Activated T-helper 1 cell treated with anti-CD3 and anti-CD28 coated beads, Interleukin-2, amount 50 U/mL, for 16 hours (primary cell): Measurements from ENCODE around the gene MGAT4C.

Experiments used
- DNase-seq, 2 donors: peaks; one replicate each; pipeline ENCODE4 v3.0.0-alpha.2; 2020; ENCODE audit warnings: low read depth in 1 of 2, low spot score in 1 of 2

The MGAT4C gene

DNA sequence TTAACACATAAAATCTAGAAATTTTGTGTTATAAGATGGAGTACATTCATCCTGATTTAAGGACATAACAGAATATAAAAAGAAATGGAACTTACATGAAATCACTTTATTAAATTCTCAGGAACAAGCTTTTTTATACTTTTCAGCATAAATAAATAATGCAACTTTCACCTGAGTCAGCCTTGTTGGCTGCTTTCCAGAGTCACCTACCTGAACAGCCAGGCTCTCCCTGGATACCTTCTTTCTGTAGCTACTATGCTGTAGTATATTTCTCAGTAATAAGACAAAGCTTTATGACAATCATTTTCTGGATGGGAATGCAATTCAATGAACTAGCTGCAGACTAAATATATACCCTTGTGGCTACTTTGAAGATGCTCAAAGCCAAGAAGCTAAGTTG is 270.2 kb downstream of the MGAT4C start:
- no peak for DNase-seq

DNA sequence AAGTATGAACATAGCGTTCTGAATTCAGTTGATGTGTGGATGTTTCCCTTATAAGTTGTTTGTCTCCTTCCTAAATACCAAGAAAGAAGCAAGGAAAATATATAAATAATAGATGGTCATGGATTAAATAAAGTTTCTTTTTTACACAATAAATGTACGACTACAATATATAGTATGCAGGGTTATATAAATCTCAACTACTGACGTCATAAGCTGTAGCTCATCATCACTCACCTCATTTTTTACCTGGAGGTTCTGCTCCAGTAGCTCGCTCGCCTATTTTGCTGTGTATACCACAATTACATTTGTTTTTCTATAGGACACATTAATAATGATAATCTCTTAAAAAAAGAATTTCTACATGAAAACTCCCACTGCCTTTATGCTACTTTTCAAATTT is 272.6 kb downstream of the MGAT4C start:
- DNase-seq, result no peak

DNA sequence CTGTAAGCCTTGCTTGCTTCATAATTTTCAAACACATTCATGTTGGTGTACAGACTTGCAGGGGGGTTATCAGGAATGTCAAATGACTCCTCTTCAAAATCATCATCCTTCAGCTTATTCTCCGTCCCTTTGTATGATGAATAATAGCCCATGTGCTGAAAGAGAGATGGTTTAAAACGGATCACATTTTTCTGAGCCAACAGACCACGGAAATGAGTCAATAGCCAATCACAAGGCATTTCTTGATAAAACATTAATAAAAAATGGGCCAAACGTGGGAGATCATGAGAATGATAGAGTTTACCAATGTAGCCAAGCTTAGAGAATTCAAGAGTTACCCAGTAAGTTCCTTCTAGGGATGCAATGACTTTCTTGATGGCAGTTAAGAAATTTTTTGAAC is 276.6 kb downstream of the MGAT4C start:
- DNase-seq, result no peak

DNA sequence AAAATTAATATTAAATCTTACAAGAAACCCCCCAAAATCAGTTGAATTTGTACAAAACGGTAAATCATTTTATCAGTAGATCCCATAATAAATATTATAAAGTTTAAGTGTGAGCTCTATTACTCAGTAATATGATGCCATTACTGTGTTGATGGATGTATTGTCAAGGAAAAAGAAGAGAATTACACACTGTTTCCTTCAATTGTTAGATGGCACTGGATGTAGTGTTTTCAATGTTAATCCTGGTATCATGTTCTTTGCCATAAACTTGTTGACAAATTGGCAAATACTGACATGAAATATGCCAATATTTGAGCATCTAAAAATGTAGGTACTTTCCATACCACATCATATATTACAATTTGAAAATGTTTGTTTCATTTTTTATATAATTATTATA is 280.5 kb downstream of the MGAT4C start:
- no peak for DNase-seq

DNA sequence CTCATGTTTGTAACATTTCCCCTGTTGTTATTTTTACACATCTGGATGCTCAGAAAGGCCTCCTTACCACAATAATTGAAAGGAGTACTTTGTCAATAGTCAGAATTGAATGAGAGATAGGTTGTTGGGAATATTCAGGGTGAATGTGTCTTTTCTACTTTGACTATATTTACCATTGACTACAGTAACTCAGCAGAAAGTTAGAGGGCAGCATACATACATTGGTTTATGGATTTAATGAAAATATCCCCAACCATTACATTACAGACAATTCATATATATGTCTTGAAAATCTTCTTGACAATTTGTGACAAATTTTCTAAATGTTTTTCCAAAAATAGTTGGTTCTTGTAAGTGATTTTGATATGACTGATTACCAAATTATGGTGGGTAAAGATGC is 284.4 kb downstream of the MGAT4C start:
- no peak for DNase-seq

DNA sequence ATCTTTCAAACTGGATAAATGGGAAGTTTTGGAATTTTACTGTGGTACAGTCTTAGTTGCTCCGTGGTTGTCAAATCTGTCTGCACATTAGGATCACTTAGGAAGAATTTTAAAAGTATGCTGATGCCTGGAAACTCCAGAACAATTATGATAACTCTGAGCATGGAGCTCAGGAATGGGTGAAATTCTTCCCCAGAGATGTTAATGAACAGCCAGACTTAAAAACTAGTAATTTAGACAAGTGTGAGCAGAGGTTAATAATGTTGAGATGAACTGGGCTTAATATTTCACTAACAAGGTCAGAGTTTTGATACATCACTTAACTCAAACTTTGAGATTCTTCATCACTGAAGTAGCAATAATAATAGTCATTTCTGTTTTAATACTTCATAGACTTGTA is 287.6 kb downstream of the MGAT4C start:
- DNase-seq, result no peak

DNA sequence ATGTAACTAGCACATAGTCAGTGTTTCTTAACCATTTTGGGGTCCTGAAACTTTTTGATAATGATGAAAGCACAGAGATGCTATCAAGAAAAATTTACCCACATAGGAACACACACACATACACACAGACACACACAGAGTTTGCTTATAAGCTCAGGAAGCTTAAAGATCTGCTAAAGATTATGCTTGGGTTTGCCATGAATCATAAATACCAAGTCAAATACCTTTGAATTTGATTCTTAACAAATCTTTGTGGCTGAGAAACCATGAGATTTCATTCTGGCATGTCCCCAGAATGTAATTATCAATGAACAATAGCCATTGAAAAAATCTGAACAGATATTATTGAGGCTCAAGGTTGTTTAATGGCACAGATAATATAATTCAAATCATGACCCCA is 292.9 kb downstream of the MGAT4C start:
- no peak for DNase-seq

DNA sequence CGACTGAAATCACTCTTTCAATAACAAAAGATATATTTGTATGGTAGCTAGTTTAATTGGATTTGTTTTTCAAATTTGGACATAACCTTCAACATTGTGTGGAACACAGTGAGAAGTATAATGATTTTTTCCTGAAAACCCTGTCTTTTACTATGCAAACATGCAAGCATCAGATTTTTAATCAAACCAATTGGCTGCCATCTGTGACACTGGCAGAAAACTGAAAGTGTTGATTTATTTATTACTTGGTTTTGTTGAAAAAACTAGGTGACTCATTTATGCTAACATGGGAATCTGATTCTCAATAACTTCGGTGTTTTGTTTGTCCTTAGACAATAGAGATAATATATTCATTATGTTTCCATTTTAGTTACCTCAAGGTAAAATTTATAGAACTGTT is 300.1 kb downstream of the MGAT4C start:
- DNase-seq, result no peak

DNA sequence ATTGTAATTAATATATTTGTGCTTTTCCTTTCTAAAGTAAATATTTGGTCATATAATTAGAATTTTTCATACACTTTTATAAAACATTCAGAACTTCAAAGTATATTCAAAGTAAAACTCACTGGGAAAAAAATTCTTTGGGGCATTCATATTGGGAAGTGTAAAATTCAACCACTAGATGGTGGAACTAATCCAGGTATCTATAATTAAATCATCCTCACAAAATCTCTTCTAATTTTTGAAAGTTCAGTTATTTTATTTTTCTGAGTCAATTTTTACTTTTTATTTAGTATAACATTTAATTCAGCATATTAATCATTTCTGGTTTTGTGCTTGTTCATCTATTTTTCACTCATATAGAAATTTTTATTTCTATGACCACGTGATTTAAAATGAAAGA is 301.1 kb downstream of the MGAT4C start:
- DNase-seq, result no peak

DNA sequence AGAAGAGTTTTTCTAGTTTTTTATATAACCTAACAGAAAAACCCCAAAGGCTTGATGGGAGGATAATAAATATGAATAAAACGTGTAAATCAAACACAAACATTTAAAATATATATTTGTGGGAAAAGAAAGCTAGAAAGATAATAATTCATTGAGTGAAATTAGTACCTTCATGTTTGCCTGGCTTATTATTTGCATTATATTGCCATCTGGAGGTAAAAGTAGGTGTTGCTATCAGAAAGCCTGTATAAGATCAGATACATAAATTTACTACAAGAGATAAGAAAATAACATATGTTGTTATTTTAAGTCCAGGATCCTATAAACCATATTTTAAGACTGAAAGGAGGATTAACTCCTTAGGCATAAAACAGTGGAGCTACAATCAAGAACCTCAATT is 304.4 kb downstream of the MGAT4C start:
- no peak for DNase-seq

DNA sequence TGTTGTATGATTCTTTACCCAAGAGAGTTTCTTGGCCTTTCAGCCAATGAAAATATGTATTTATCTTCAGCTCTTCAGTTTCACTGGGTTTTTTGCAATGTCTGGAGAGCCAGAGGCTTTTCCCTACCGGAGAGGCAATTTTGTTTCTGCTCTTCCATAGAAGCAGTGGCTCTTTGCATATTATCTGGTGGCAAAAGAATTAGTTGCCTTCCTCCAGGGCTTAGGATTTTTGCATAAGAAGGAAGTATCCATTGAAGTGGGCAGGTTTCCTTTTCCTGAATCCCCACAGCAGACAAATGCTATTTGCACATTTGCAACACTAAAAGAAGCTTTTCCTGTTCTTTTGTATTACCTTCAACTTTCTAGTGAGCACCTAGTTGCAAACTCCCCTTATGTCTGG is 306.9 kb downstream of the MGAT4C start:
- no peak for DNase-seq

DNA sequence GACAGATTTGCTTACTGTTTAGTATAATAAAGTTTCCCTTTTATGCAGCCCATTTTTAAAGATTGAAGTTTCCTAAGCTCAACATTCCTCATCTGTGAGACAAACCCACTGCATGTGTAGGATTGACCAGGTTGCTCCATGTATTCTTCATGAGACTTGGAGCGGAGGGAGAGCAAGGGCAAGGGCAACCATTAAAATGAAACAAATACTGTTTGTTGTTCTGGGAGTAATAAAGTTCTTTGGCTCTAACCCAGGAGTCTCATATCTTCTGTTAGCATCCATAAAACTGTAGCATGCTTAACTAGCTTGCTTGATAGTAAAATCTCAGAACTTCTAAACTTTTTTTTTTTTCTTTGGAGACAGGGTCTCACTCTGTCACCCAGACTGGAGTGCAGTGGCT is 307.9 kb downstream of the MGAT4C start:
- DNase-seq, result no peak

DNA sequence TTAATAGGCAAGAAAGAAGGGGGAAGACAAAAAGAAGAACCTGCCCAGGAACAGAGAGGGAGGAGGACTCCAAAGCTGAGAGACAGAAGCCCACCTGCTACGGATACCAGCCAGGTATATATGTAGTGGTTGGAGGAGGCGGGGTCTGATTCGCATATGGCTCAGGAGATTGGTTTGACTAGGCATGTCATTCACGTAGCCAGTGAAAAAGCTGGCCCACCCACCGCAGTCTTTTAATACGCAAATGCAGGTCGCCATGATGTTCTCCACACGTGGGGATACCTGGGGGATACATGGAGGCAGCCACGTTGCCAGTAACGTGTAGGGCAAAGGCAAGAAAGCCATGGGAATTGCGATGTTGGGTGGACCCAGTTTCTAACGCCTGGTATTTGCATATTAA is 308.9 kb downstream of the MGAT4C start:
- DNase-seq, result no peak

DNA sequence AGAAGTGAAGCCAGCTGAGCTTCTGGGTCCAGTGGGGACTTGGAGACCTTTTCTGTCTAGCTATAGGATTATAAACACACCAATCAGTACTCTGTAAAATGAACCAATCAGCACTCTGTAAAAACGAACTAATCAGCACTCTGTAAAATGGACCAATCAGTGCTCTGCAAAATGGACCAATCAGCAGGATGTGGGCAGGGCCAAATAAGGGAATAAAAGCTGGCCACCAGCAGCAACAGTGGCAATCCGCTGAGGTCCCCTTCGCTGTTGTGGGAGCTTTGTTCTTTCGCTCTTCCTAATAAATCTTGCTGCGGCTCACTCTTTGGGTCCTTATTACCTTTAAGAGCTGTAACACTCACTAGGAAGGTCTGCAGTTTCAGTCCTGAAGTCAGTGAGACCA is 309.8 kb downstream of the MGAT4C start:
- DNase-seq, result no peak

DNA sequence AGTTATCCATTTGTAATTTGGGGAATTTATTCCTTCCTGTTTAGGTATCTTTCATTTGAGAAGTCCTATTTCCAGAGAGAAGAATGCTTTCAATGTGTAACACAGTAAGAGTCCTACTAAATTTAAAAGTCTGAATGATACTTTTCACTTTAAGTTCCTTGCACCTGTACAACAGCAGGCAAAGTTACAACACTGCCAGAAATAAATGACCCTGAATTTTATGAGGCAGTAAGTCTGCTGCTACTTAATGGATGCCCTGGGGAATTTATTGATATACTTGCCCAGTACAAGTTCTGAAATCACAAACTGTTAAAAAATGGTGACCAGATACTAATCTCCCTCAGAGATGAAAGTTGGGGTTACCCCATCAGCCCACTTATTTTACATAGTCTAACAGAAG is 329.0 kb downstream of the MGAT4C start:
- DNase-seq, result no peak

DNA sequence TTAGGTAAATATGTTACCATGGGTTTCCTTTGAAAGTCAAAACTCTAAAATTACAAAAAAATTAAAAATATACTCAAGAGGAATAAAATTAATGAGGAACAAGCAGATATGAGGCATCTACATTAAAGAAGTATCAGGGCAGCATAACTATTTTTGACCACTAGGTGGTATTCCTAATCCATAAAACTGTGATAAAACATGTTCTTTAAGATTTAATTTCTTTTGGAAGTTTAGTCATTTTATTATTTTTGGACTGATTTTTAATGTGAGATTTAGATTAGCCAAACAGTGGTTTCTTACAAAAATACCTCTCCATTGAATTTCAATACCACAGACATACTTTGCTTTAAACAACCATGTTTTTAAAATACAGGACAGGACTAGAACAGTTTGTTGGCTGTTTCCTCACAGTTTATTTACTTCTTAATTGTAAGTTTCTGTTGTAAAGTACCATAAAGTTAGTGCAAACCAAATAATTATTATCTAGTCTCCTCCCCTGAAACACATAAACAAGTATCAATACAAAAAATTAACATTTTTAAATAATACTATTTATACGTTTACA is 332.3 kb downstream of the MGAT4C start:
- DNase-seq, result no peak

DNA sequence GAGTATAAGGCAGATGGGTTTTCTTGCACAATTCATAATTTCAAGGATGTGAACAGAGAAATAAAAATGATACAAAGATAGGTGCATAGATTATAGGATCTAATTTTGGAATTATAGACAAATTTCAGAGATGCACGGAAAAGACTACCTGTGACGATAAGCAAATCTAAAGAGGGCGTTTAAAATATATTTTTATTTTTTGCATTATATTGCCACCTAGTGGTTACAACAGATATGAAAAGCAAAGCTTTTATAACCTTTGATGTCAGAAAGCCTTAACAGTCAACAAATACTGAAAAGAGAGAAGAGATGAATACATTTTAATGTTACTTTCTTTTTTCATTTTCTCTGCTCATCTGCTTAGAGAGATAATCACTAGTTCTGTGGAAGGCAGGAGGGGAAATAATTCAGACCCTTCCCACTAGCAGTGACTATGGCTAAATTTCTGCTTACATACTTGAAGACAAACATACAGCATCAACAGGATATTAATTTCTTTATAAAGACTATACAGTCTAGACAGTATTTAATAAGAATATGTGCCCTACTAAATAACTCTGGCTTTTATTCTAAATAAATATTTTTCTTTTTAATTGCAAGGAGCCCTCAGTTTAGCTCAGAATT is 335.8 kb downstream of the MGAT4C start:
- no peak for DNase-seq
